Dedifferentiated amniotic fluid mesenchymal stem cell (primary cell): ENCODE results near the gene SURF1.
"Not testable (repeated sequence)": the region's sequence is repeated elsewhere in the genome, so short reads cannot be mapped to it uniquely, and the experiment has no call there.

Source experiments
- DNase-seq: peaks from one replicate; pipeline ENCODE4 v3.0.0-alpha.2; 2016; ENCODE audit errors: extremely low spot score

SURF1 gene

DNA sequence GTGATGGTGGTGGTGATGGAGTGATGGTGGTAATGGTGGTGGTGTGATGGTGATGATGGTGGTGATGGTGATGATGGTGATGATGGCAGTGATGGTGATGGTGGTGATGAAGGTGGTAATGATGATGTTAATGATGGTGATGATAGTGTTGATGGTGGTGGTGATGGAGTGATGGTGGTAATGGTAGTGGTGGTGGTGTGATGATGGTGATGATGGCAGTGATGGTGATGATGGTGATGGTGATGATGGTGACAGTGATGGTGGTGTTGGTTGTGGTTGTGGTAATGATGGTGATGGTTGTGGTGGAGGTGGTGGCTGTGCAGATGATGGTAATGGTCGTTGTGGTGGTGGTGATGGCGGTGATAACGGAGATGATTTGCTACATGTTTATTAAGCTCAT is 27.2 kb upstream of the SURF1 start:
- no peak for DNase-seq

DNA sequence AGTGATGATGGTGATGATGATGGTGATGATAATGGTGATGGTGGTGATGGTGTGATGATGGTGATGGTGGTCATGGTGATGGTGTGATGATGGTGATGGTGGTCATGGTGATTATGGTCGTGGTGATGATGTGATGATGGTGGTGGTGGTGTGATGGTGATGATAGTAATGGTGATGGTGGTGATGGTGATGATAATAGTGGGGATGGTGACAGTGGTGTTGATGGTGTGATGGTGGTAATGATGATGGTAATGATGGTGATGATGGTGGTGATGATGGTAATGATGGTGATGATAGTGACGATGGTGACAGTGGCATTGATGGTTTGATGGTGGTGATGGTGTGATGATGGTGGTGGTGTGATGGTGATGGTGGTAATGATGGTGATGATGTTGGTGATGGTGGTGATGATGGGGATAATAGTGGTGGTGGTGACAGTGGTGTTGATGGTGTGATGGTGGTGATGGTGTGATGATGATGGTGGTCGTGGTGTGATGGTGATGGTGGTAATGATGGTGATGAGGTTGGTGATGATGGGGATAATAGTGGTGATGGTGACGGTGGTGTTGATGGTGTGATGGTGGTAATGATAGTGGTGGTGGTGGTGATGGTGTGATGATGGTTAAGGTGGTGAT is 26.3 kb upstream of the SURF1 start:
- DNase-seq = no peak

DNA sequence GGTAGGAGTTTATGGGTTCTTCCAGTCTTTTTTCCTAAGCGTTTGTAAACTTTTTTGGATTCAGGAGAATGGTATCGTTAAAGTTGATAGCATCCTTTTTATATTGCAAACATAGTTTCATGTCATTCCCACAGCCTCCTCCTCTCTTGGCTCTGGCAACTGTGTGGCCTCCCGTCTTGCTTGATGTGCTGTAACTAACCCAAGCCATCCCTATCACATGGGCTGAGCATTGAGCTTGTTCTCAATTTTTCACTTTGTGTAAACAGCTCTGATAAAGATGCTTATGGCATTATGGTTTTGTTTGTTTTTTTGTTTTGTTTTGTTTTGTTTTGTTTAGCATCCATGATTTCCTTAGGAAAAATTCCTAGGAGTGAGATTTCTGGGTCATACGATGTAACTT is 24.4 kb upstream of the SURF1 start:
- DNase-seq = no peak

DNA sequence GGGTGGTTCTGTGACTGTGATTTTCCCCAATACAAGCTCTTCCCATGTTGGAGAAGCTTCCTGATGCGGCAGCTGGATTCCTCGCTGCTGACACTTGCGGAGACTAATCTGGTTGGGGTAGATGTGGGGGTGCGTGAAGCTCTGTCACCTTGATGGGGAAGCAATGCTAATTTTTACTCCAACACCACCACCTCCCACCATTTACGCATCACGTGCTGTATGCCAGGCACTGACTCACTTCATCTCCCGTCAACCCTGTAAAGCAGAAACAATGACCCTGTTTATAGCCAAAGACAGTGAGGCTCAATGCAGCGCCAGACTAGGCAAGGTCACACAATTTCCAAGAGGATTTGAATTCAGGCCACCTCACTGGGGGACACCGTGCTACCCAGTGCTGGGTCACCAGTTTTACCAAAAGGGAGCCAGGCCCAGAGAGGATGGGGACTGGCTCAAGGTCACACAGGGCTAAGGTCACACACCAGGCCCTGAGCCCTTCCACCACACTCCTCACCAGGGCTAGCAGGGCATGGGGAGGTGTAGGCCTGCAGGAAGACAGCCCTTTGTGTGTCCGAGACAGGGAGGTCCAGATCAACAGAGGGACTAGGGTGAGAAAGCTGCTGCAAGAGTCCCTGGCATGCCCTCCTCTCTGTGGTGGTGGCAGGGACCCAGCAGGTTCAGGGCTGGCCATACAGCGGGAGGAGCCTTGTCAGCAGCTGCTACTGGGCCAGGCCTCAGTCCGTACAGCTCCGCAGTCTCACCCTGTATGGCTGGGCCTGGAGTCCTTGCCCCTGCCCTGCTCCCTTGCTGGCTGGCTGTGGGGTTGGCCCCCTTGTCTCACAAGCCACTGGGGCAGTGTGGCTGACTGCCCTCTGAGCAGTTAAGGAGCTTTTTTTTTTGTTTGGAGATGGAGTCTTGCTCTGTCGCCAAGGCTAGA is 23.1 kb upstream of the SURF1 start:
- DNase-seq = no peak

DNA sequence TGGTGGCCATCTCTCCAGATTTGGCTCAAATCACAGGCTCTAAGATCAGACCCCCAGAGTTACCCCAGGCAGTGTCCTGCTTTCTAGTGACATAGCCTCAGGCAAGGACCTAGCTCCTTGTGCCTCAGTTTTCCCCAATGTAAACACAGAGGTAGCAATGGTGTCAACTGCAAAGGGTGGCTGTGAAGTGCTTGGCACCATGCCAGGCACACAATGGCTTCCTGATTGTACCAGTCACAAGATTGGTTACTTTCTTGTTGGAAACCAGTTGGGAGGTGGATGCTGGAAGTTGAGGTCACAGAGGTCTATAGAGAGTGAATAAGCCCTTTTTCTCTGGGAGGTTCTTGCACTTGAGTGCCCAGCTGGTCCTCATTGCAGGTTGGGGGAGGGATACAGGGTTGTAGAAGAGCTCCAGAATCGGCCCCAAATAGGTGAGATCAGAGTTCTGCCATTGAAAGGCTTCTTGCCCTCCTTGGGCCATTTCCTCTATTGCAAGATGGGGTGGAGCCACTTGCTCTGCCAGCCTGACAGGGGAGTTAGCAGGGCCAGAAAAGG is 22.2 kb upstream of the SURF1 start:
- no peak for DNase-seq

DNA sequence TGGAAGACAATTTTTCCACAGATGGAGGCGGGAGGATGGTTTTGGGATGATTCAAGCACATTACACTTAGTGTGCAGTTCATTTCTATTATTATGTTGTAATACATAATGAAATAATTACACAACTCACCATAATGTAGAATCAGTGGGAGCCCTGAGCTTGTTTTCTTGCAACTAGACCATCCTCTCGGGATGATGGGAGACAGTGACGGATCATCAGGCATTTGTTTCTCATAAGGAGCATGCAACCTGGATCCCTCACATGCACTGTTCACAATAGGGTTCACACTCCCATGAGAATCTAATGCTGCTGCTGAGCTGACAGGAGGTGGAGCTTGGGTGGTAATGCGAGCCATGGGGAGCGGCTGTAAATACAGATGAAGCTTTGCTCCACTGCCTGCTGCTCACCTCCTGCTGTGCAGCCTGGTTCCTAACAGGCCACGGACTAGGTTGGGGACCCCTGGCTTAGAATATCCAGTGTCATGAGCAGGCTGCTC is 21.5 kb upstream of the SURF1 start:
- DNase-seq = no peak

DNA sequence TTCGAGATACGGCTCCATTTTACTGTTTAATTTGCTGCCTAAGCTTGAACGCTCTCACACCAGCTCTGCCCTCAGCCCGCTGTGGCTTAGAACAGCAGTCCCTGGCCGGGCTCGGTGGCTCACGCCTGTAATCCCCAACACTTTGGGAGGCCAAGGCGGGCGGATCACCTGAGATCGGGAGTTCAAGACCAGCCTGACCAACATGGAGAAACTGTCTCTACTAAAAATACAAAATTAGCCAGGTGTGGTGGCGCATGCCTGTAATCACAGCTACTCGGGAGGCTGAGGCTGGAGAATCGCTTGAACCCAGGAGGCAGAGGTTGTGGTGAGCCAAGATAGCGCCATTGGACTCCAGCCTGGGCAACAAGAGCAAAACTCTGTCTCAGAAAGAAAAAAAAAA is 21.0 kb upstream of the SURF1 start:
- DNase-seq = not testable (repeated sequence)

DNA sequence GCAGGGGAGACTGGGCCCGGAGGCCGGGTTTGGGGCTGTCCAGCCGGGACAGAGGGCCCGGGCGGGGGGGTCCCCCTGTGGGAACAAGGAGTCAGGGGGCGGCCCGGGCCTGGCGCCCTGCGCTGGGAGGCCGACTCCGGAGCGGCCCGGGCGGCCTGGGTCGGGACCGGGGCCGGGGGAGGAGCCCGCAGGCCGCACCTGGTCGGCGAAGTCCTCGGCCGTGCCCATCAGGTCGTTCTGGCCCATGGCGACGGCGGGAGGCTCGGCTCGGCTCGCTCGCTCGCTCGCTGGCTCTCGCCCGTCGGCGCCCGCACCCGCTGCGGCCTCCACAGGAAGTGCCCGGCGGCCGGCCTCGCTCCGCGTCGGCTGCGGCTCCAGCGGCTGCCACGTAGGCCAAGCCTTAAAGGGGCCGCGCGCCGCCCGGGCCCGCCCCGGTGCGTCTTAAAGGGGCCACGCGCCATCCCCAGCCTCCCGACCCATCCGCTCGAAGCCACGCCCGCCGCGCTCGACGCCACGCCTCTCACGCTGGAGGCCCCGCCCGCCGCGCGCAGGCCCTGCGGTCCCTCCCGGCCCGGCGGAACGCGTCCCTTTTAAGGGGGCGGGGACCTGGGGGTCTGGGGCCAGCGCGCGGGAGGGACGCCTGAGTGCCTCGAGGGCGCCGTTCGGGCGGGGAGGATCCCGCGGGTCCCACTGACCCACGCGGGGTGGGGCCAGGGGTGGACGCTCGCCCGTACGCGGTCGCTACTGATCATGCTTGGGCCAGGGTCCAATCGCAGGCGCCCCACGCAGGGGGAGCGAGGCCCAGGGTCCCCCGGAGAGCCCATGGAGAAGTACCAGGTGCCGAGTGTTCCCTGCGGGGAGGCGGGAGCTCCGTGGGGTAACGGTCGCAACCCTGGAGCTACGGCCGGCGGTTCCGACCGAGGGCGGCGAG is 19.7 kb upstream of the SURF1 start, which contains the start of the genes STKLD1 and SURF4:
STKLD1 (plus strand) TSS at position 643 of the 931 bp plus-strand sequence; CDS start at position 751, 108 bp downstream.
SURF4 (minus strand) TSS at position 337 of the 931 bp plus-strand sequence; CDS start at position 246, 91 bp downstream.
- peak; percentile 90 for DNase-seq

DNA sequence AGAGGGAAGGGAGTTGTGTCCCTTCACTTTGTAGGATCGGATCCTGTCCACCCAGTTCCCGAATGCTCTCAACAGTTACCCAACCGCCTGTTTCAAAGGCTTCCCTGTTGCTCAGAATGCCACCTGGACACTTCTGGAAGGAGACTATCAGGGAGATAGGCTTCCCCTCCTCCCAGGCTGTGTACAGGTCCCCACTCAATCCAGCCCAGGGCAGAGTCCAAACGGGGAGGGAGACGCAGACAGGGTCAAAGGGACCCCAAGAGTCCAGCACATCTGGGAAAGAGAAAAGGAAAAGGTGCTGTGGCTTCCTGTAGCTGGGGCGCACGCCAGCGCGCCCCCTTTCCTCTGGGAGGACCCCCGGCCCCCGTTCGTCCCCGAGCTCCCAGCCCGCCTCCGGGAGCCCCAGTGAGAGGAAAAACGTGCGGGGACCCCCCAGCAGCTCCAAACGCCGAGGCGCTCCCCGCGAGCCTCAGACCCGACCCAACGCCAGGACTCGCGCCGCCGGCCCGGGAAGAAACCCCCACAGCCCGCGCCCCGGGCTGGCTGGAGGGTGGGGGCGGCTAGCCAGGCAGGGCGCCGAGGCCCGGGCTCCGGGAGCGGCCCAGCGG is 18.9 kb upstream of the SURF1 start:
- DNase-seq = peak; percentile 23

DNA sequence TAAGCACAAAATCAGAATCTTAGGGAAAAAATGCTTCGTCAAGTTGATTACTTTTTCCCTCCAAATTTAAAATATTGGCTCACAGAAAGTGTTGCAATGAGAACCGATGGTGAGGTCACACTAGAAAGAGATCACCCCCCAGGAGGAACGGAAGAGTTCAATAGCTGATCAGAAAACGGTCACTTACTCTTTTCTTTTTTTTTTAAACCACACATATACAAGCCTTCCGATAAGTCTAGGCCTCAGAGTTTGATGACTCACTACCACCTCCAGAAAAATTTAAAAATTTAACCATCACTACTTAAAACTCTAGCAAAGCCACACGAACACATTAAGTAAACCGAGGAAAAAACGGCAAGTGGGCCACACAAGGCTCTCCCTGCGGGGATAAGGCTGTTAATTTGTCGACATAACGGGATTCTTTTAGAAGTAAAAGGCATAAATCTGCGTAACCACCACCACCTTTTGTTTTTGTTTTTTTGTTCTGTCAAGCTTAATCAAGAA is 18.4 kb upstream of the SURF1 start:
- DNase-seq = peak; percentile 45

DNA sequence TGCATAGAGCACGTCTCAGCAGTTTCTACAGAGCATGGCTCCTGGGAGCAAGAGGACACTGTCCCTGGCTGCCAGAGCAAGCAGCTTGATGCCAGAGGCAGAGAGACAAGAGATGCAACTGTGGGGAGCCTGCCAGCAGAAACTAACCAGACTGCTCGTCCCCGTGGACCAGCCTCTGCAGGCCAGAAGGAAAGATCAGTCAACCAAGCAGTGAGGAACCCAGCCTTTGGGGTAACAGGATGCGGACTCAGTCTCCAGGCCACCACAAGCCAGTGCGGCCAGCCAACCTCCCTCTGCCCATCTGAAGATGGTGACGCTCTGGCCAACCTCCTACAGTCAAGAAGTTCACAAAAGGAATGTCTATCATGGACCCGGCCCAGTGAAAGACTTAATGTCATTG is 15.9 kb upstream of the SURF1 start:
- no peak for DNase-seq

DNA sequence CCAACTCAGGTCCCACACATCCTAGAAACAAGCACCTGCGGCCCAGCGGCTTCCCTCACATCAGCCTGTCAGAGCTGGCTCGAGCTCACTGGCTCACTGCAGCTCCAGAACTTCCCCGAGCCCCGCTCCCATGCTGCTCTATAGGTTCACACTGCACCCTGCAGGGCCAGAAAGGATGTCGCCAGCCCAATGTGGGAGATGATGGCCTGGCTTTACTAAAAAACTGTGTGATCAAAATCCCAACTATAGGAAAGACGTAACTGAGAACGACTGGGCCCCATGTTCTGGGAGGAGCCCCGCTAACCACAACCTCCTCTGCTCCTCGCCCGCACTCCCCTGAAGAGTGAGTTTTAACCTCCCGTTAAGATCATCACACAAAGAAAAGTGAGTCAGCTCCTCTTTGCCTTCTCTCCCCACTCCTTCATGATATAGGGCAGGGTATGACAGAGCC is 15.0 kb upstream of the SURF1 start:
- no peak for DNase-seq

DNA sequence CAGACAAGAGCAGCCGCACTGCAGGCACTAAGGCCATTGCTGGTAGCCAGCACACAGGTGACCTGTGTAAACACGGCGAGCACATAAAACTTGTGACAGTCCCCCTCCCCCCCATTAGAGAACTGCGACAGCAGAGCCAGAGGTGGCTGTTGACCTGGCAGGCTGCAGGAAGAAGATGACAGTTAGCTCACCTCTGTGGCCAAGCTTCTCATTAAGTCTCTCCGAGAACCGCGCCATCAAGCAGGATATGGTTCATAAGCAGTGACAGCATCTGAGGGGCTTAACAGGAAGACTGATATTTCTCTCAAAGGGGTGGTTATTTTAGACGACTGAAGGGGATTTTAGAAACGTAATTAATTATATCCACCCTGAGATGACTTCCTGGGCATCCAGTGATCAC is 14.4 kb upstream of the SURF1 start:
- DNase-seq = no peak

DNA sequence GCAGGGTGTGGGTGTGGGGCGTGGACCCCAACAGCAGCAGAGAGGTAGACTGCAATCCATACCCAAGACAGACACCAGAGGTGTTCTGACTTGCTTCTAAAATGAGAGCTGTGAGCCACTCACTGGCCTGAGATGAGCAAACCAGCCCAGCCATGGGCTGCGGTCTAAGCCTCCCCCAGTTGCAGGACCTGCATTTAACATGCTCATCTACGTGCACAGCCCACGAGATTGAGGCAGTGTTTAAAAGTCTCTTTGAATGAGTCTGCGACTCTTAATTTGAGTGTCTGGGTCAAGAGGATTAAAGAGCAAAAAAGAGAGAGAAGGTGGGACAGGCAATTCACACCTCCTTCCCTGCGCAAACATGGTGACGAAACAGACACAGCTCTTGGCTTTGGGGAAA is 13.6 kb upstream of the SURF1 start:
- no peak for DNase-seq

DNA sequence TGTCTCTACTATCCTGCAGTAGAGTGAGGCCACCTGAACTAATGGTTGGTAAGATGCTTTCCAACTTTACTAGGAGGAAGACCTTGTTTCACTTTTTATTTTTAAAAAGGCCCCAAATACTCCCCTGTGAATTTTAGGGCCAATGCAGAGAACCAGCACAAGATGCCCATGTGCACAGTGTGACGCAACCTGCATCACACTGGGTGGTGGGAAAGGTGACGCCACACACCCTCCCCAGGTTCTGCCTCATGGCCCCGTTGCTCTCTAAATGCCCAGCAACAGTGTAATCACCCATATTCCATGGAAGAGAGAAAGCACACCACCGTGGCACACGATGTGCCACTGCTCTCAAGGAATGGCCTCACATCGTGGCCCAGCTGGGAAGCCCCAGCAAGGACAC is 13.1 kb upstream of the SURF1 start:
- no peak for DNase-seq

DNA sequence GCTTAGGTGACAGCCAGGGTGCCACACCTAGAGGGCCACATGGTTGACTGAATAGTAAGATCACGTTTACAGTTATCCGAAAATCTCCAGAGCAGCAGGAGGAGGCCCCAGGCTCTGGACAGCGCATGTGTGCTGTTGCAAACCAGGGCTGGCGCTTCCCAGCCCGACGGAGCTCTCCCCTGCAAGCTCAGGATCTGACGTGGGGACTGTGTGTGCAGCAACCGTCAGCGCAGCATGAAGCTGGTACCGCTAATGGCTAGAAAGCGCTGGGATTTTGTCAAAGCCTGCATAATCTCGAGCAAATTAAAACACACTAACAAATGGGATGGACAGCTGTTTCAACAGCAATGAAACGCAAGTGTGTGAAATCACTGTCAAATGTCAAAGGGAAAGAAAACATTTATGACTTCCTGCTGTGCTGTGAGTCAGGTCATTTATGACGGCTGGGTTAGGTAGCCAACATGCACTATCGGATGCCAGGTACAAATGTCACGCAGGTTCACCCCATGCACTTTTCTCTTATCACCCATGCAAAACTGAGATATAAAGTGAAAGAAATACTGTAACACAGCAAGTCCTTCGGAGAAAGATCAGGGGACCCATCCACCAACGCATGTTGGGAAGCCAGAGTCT is 12.1 kb upstream of the SURF1 start:
- no peak for DNase-seq

DNA sequence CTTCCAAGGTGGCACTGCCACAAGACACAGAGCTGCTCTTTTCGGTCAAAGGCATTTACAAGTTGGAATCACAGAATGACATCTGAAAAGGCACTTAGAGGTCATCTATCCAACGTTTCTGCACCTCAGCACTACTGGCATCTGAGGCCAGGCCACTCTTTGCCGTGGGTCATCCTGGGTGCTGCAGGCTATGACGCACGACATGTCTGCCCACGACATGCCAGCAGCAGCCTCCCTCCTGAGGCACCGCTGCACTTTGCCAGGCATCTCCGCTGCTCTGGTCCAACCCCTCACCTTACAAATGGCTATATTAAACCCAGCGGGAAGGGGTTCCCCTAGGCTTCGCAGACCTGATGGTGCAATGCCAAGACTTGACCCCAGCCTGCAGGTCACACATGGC is 11.5 kb upstream of the SURF1 start:
- DNase-seq = no peak

DNA sequence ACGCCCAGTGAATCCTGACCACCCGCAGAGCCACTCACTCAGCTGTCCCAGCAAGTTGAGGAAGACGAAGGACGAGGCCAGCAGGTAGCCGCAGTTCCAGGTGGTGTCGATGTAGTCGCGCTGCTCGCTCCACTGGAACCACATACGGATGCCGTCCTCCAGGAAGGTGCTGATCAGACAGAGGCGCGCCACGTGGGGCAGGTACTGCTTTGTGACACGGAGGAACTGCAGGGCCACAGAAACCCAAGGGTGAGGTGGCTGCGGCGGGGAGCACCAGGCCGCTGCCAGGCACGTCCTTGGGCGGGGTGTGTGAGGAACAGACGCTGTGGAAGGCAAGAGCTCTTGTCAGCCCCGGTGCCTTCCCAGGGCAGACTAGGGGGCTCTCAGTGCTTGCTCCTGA is 10.9 kb upstream of the SURF1 start:
- no peak for DNase-seq

DNA sequence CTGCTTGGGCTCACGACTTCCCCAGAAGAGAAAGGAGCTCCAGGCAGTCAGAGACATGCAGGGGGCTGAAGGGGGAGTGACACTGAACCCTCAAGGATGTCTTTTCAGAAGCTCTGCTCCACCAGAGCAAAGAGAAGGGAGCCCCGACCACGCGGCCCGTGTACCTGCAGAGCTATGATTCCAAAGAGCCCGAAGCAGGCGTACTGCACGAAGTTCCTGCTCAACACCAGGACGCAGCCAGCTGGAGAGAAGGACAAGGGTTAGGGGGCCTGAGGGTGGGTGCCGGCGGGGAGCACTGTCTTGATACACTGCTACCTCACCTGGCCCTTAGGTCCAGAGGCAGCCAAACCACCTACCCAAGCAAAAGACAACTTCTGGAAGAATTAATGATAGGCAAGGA is 10.1 kb upstream of the SURF1 start:
- no peak for DNase-seq

DNA sequence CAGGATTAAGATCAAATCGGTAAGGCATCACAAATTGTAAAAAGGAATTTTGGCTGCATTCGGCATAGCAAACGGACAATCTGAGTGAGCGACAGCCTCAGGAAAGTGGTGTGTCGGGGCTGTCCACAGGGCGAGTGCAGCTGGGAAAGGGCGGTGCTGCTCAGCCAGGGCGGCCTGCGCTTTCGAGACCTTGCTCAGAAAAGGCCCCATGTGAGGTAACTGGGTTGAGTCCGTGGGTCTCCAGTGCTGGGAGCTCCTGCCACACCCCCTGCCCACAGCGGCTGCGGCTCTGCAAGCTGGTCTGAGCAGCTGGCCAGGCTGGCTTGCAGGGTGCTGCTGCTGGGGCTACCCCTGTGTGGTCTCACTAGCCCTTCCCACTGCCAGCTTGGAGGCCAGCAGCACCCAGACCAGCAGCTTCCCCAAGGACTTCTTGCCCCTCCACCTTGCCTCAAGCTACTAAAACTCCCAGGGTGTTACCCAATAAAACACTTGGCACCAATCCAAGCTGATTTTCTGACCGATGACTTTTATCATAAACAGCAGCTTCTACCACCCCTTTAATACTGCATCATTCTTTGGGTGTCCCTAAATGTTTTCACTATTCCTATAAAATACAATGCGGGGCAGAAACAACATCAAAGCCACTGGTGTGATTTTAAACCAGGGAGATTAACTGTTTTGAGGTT is 6.2 kb upstream of the SURF1 start:
- no peak for DNase-seq
